ENCODE measurements around the gene RIPOR3. TPM values are rescaled to one million over a fixed set of nuclear protein-coding genes. Genes with fewer than 3 reads are reported as not detected.

RIPOR3 gene
- polyA plus RNA-seq, 1 experiment, result 11.5 TPM

- no peak overlapping the region for H3K4me3 ChIP-seq (ENCODE audit: low read depth, low read length)
- no peaks in the 10 kb centered on the region for H3K27me3 ChIP-seq (ENCODE audit: control insufficient read depth, insufficient read depth, low read length)
- no peak for DNase-seq (ENCODE audit: low read depth, low spot score)
- no peak for TF ChIP-seq CTCF (IDR thresholded peaks at IDR 0.05; ENCODE audit: low read depth, low read length)
- H3K27ac ChIP-seq (ENCODE audit: low read depth, low read length), result no peak overlapping the region
- no peaks in the 10 kb centered on the region for H3K9me3 ChIP-seq (ENCODE audit: control insufficient read depth, insufficient read depth, low read length)
- ChIA-PET POLR2A (no interaction called here), CTCF (no interaction called here)
Observed at GRCh38 chr20:50668798-50669197, 22.5 kb downstream of the RIPOR3 start.

GRCh38 chr20:50668326-50668725, 23.0 kb downstream of the RIPOR3 start:
- POLR2A ChIA-PET, result no interaction called here
- no peak for TF ChIP-seq CTCF (IDR thresholded peaks at IDR 0.05; ENCODE audit: low read depth, low read length)
- Histone ChIP-seq H3K9me3 (ENCODE audit: control insufficient read depth, insufficient read depth, low read length) (no peaks in the 10 kb centered on the region), H3K27ac (ENCODE audit: low read depth, low read length) (no peak overlapping the region), H3K4me3 (ENCODE audit: low read depth, low read length) (no peak overlapping the region), H3K27me3 (ENCODE audit: control insufficient read depth, insufficient read depth, low read length) (no peaks in the 10 kb centered on the region)
- CTCF ChIA-PET, result no interaction called here
- DNase-seq (ENCODE audit: low read depth, low spot score), result no peak

- ChIA-PET CTCF (interaction anchor here (0.9 to 1.1 kb wide), 2 partner anchors 78 to 83 kb away, joined by 4 to 5 read pairs; no protein-coding TSS in a partner anchor), POLR2A (no interaction called here)
Observed at GRCh38 chr20:50666709-50667298, 24.5 kb downstream of the RIPOR3 start.

GRCh38 chr20:50664254-50664653, 27.1 kb downstream of the RIPOR3 start:
- Histone ChIP-seq H3K4me3 (ENCODE audit: low read depth, low read length) (no peak overlapping the region), H3K9me3 (ENCODE audit: control insufficient read depth, insufficient read depth, low read length) (no peaks in the 10 kb centered on the region), H3K27me3 (ENCODE audit: control insufficient read depth, insufficient read depth, low read length) (no peaks in the 10 kb centered on the region), H3K27ac (ENCODE audit: low read depth, low read length) (no peak overlapping the region)
- DNase-seq (ENCODE audit: low read depth, low spot score), result no peak
- no peak for TF ChIP-seq CTCF (IDR thresholded peaks at IDR 0.05; ENCODE audit: low read depth, low read length)
- ChIA-PET CTCF (no interaction called here), POLR2A (no interaction called here)

More at GRCh38 chr20:50666709-50667298, 24.5 kb downstream of the RIPOR3 start:
- no peak for TF ChIP-seq CTCF (IDR thresholded peaks at IDR 0.05; ENCODE audit: low read depth, low read length)
- H3K27ac ChIP-seq (ENCODE audit: low read depth, low read length), result no peak overlapping the region
- H3K4me3 ChIP-seq (ENCODE audit: low read depth, low read length), result no peak overlapping the region
- DNase-seq (ENCODE audit: low read depth, low spot score), result no peak
- H3K27me3 ChIP-seq (ENCODE audit: control insufficient read depth, insufficient read depth, low read length), result no peaks in the 10 kb centered on the region
- H3K9me3 ChIP-seq (ENCODE audit: control insufficient read depth, insufficient read depth, low read length), result no peaks in the 10 kb centered on the region

- DNase-seq (ENCODE audit: low read depth, low spot score), result no peak
- no peaks in the 10 kb centered on the region for H3K9me3 ChIP-seq (ENCODE audit: control insufficient read depth, insufficient read depth, low read length)
- CTCF ChIA-PET, result interaction anchor here (1.1 kb wide), 2 partner anchors 84 to 124 kb away, joined by 3 to 5 read pairs; no protein-coding TSS in a partner anchor
- no peaks in the 10 kb centered on the region for H3K27me3 ChIP-seq (ENCODE audit: control insufficient read depth, insufficient read depth, low read length)
- no peak for TF ChIP-seq CTCF (IDR thresholded peaks at IDR 0.05; ENCODE audit: low read depth, low read length)
- POLR2A ChIA-PET, result no interaction called here
- H3K4me3 ChIP-seq (ENCODE audit: low read depth, low read length), result no peak overlapping the region
- no peak overlapping the region for H3K27ac ChIP-seq (ENCODE audit: low read depth, low read length)
Observed at GRCh38 chr20:50663095-50663821, 28.1 kb downstream of the RIPOR3 start.

Measured in AG04450 (cell line).